Activated CD4-positive, alpha-beta T cell treated with anti-CD3 and anti-CD28 coated beads, Interleukin-2, amount 10 ng/mL, durations not matched to agents 24 days and 14 days (primary cell): ENCODE measurements around the gene GDF3. TPM values are rescaled to one million over a fixed set of nuclear protein-coding genes. Genes with fewer than 3 reads are reported as not detected.
"Not testable (repeated sequence)": the region's sequence is repeated elsewhere in the genome, so short reads cannot be mapped to it uniquely, and the experiment has no call there.

ENCODE experiments used
- DNase-seq: peaks from one replicate; pipeline ENCODE4 v3.0.0; 2022
- H3K27ac Mint-ChIP-seq: one replicate; pipeline ENCODE4 v1.8.0; 2022; ENCODE audit warnings: mild to moderate bottlenecking, mixed read lengths
- H3K27me3 Mint-ChIP-seq: one replicate; pipeline ENCODE4 v1.8.0; 2022; ENCODE audit warnings: mixed read lengths
- H3K36me3 Mint-ChIP-seq: one replicate; pipeline ENCODE4 v1.8.0; 2022; ENCODE audit warnings: low read depth, mild to moderate bottlenecking, mixed read lengths
- H3K4me1 Mint-ChIP-seq: one replicate; pipeline ENCODE4 v1.8.0; 2021; ENCODE audit warnings: mixed read lengths
- H3K4me3 Mint-ChIP-seq: one replicate; pipeline ENCODE4 v1.8.0; 2022; ENCODE audit warnings: mild to moderate bottlenecking, moderate library complexity, mixed read lengths
- H3K9me3 Mint-ChIP-seq: one replicate; pipeline ENCODE4 v1.8.0; 2021; ENCODE audit warnings: mixed read lengths
- intact Hi-C: fragments of 100-400 bp; cut with micrococcal nuclease; formaldehyde crosslinking; loops from one replicate; pipeline ENCODE4 v1.15.1; 2023
- total RNA-seq: library from RNA; stranded (reverse); gene quantifications from 2 replicates; pipeline ENCODE4 v1.2.3, GENCODE V29; 2022

GDF3 gene
- total RNA-seq, result not detected in 2 replicates

DNA sequence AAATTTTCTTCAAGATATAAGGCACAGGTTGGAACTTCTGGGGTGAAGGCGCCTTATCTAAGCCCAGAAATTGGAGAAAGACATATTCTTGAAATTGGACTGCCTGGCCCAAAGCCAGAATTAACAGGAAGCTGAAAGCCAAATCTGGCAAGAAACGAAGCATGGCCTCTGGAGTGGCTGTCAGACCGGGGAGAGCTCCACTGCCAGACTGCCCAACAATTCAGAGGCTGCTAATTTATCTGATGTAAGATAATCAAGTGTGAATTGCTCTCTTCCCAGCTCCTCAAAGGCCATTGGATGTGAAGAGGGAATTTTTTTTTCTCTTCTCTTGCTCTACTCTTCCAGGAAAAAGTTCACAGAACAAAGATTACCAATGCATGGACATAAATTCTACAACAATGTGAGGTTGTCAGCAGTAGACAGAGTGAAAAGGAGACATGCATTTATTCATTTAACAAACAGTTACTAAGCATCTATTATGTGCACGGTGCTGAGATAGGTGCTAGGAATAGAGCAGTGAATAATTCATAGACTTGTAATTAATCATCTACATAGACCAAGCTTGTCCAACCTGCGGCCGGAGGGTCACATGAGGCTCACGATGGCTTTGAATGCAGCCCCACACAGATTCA lies at the start of gene GDF3:
Gene GDF3 (minus strand): TSS at position 210 of the 632 bp plus-strand sequence. CDS start 47 bp downstream, at position 163.
- Mint-ChIP-seq H3K4me1 (no peaks in the 10 kb centered on the region), H3K27ac (no peak within 1 kb of the TSS), H3K4me3 (no peak within 1 kb of the TSS), H3K36me3 (no peaks in the 10 kb centered on the region), H3K9me3 (no peaks in the 10 kb centered on the region), H3K27me3 (peaks cover 18% of the 10 kb centered on the region)
- intact Hi-C loops, result no loop called here
- DNase-seq, result no peak

DNA sequence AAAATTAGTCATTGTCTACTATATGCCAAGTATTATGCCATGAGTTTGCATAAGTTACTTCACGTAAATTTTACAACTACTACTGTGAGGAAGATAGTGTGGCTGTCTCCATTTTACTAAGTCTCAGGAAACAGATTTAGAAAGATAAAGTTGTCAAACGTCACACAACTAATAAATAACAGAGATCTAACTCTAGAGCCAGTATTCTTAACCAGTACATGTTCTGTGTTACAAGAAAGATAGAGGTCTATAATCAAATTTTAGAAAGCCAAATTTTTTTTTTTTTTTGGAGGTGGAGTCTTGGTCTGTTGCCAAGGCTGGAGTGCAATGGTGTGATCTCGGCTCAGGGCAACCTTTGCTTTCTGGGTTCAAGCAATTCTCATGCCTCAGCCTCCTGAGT lies 37.4 kb upstream of the GDF3 start:
- no peaks in the 10 kb centered on the region for H3K9me3 Mint-ChIP-seq
- H3K27me3 Mint-ChIP-seq, result no peaks in the 10 kb centered on the region
- no peaks in the 10 kb centered on the region for H3K36me3 Mint-ChIP-seq
- intact Hi-C loops, result no loop called here
- H3K4me3 Mint-ChIP-seq, result no peak overlapping the region
- H3K27ac Mint-ChIP-seq, result no peak overlapping the region
- no peaks in the 10 kb centered on the region for H3K4me1 Mint-ChIP-seq
- DNase-seq, result no peak

DNA sequence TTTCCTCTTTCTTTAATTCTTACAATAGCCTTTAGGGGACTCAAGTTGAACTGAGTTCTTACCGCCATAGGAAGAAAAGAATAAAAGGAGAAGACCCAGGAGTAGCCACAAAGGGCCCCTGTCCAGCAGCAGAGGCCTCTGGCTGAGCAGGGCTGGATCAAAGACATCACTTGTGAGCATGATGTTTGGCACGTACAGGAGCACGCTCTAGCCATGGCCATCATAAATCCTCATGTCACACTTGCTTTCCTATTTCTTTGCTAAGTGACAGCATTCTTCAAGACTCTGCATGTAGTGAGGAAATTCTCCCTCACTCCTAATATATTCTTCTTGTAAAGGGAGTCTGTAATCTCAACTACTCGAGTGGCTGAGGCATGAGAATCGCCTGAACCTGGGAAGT lies 35.9 kb upstream of the GDF3 start:
- no peak for DNase-seq
- intact Hi-C loops, result no loop called here
- no peaks in the 10 kb centered on the region for H3K36me3 Mint-ChIP-seq
- no peak overlapping the region for H3K27ac Mint-ChIP-seq
- no peak overlapping the region for H3K4me3 Mint-ChIP-seq
- H3K4me1 Mint-ChIP-seq, result no peaks in the 10 kb centered on the region
- H3K27me3 Mint-ChIP-seq, result no peaks in the 10 kb centered on the region
- H3K9me3 Mint-ChIP-seq, result no peaks in the 10 kb centered on the region

DNA sequence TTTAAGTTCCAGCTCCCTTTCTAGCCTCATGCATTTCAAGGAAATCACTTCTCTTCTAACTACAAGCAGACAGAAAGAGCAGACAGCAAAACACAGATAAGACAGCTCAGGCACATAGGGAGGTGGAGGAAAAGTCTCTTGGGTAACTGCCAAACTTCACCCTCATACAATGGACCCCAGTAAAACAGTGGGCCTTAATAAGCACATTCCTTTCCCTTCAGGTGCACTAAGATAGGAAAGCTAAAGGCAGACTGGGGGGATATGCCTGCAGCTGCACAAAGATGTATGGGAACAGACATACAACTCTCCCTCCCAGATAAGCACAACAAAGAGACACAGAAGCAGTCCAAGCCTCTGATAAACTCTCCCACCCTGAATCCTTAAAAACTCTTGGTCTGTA lies 35.4 kb upstream of the GDF3 start:
- H3K27ac Mint-ChIP-seq, intact Hi-C loops, H3K27me3 Mint-ChIP-seq, H3K9me3 Mint-ChIP-seq, H3K4me3 Mint-ChIP-seq, H3K4me1 Mint-ChIP-seq, H3K36me3 Mint-ChIP-seq, DNase-seq: not testable (repeated sequence)

DNA sequence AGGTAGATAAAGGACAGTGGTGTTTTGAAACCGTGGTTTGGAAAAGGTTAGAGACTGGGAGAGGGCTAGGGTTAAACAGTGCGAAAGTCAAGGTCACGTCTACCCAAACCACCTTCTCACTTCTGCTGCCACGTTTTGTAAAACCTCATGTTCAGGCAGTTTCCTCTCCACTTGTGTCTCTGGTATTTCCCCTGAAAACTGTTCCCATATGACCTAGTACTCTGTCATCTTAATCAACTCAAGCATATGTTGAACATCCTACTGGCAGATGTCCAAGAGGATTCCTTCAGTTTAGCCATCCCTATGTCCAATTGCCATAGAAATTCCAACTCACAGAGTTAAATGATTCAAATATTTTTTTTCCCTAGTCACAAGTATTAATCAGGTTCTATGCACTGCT lies 34.2 kb upstream of the GDF3 start:
- Mint-ChIP-seq H3K4me3 (no peak overlapping the region), H3K27ac (no peak overlapping the region), H3K9me3 (no peaks in the 10 kb centered on the region), H3K36me3 (no peaks in the 10 kb centered on the region), H3K4me1 (no peaks in the 10 kb centered on the region), H3K27me3 (no peaks in the 10 kb centered on the region)
- intact Hi-C loops, result no loop called here
- DNase-seq, result no peak

DNA sequence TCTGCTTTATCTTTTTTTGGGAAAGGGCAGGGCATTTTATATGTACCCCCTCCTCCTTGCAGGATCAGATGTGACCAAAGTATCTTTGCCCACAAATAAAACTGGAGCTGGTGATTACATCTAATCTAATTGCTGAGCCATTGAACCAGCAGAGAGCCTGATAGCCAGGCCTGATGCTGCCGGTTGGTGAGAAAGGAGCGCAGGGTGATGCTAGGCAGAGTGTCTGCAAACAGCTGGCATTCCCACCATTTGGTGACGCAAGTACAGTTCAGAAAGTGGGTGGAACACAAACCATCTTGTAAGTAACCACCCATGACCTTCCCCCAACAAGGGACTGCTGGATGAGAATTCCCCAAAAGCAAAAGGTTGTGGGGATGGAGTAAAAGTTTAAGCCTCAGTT lies 28.4 kb upstream of the GDF3 start:
- H3K4me1 Mint-ChIP-seq, result no peaks in the 10 kb centered on the region

DNA sequence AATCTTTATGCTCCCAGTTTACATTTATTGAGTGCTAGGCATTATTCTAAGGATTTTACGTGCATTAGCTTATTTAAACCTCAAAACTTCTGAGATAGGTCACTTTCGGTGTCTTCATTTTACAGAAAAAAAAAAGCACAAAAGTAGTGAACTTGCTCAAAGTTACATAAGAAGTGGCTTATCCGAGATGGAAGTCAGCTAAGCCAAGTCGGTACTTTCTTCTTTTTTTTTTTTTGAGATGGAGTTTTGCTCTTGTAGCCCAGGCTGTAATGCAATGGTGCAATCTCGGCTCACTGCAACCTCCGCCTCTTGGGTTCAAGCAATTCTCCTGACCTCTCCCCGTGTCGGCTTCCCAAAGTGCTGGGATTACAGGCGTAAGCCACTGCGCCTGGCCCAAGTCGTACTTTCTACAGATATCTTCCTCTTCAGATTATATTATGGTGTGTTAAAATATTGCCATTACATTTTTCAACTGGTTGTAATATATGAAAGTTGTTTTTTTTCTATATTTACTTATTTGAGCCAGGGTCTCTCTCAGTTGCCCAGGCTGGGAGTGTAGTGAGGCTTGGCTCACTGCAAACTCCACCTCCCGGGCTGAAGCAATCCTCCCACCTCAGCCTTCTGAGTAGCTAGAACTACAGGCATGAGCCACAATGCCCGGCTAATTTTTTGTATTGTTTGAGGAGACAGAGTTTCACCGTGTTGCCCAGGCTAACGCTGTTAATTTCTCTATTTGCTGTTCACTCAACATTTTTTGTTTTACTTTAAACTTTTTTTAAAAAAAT lies 24.6 kb upstream of the GDF3 start:
- Mint-ChIP-seq H3K27ac (no peak overlapping the region), H3K9me3 (no peaks in the 10 kb centered on the region), H3K4me1 (no peaks in the 10 kb centered on the region), H3K4me3 (no peak overlapping the region), H3K27me3 (no peaks in the 10 kb centered on the region), H3K36me3 (no peaks in the 10 kb centered on the region)
- DNase-seq, result no peak
- intact Hi-C loops, result no loop called here

More for the DNA sequence above, 28.4 kb upstream of the GDF3 start:
- Mint-ChIP-seq H3K9me3 (no peaks in the 10 kb centered on the region), H3K27ac (no peak overlapping the region), H3K27me3 (no peaks in the 10 kb centered on the region), H3K4me3 (no peak overlapping the region), H3K36me3 (no peaks in the 10 kb centered on the region)
- no peak for DNase-seq
- intact Hi-C loops, result no loop called here

DNA sequence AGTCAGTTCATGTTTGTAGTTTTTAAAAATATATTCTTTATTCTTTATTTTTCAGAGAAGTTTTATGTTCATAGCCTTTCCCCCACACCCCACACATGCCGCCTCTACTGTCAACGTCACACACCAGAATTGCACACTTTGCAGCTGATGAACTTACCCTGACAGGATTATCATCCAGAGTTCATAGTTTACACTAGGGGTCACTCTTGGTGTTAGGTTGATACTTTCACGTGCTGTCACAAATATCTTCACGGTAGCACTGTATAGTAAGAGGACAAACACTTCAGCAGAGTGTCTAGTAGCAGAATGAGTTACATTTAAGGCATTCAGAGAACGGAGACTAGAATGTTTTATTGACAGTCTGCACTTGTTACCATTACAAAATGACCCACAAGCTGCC lies 20.8 kb upstream of the GDF3 start:
- DNase-seq, result no peak
- no peaks in the 10 kb centered on the region for H3K9me3 Mint-ChIP-seq
- no peak overlapping the region for H3K27ac Mint-ChIP-seq
- H3K4me3 Mint-ChIP-seq, result no peak overlapping the region
- no peaks in the 10 kb centered on the region for H3K27me3 Mint-ChIP-seq
- no peaks in the 10 kb centered on the region for H3K4me1 Mint-ChIP-seq
- intact Hi-C loops, result no loop called here
- no peaks in the 10 kb centered on the region for H3K36me3 Mint-ChIP-seq

DNA sequence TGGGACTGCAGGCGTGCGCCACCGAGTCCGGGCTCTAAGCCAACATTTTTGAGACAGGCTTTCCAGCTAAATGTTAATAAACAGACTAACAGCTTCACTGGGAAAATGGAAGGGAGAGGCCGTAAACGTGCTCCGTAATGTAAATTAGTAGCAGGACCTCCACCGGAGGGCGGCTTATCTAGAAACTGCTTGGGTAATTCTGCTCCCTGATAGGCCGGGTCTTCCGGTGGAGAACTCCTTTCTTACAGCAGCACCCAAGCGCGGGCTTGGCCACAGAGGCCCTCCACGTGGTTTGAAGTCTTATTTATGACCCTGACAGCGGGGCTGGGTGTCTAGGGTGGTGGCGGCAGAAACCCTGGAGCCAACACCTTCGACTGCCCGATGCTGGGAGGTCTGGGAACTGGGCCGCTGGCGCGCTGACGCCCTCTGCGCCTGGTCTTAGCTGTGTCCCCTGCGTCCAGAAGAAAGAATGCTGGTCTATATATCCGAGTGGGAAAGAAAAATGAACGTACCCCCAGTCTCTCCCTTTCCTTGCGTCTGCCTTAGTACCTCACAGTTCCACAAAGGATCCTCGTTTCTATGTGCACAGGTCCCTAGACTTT lies 17.4 kb upstream of the GDF3 start:
- Mint-ChIP-seq H3K4me1 (no peaks in the 10 kb centered on the region), H3K9me3 (no peaks in the 10 kb centered on the region), H3K36me3 (no peaks in the 10 kb centered on the region), H3K27me3 (no peaks in the 10 kb centered on the region), H3K4me3 (no peak overlapping the region), H3K27ac (no peak overlapping the region)
- no peak for DNase-seq
- intact Hi-C loops, result no loop called here

DNA sequence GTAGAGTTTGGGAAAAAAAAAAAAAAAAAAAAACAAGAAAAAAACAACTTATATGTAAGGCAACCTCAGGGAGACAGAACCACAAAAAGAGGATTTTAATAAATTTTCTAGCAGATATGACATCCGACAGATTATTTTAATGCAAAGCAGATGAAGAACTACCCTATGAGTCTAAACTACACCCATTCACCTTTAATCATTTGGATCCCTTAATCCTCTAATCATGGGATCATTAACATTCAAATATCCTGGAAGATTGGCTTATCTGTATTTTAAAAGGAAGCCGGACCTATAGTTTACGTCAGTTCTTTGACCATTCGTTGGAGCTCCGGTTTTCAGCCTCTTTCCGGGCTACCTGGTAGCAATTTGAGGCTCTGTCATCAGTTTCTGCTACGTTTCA lies 15.6 kb upstream of the GDF3 start, which contains the start of gene DPPA3:
Gene DPPA3 (plus strand): TSS at position 301 of the 400 bp plus-strand sequence. CDS start 138 bp downstream, outside the sequence.
- H3K27me3 Mint-ChIP-seq, result no peaks in the 10 kb centered on the region
- intact Hi-C loops, result no loop called here
- no peaks in the 10 kb centered on the region for H3K36me3 Mint-ChIP-seq
- DNase-seq, result no peak
- no peaks in the 10 kb centered on the region for H3K9me3 Mint-ChIP-seq
- H3K4me1 Mint-ChIP-seq, result no peaks in the 10 kb centered on the region
- H3K27ac Mint-ChIP-seq, result no peak within 1 kb of the TSS
- no peak within 1 kb of the TSS for H3K4me3 Mint-ChIP-seq

DNA sequence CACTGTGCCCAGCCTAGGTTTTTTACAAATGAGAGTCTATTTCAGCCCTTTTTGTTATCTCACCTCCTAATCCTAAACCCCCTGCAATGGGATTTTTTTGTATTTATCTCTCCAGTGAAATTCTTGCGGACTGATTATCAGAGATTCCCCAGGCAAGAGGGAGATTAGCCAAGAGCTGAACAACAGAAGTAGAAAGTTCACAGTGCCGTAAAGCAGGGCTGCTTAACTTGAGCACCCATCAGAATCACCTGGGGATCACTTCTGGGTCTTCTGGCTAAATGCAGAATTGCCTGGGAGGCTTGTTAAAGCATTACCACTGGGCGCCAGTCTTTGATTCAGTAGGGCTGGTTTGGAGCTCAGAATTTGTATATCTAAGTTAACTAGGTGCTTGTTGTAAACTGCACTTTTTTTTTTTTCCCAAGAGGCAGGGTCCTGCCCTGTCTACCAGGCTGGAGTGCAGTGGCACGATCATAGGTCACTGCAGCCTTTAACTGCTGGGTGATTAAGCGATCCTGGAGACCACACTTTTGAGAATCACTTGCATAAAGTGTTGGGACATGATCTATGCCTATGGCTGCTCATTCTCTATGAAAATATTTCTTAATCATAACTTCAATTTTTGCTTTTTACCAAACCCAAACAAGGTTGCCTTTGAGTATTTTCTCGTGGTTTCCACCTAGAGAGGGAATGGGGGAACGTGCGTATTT lies 14.5 kb upstream of the GDF3 start:
- H3K27ac Mint-ChIP-seq, result no peak overlapping the region
- H3K4me1 Mint-ChIP-seq, result no peaks in the 10 kb centered on the region
- intact Hi-C loops, result no loop called here
- H3K27me3 Mint-ChIP-seq, result no peaks in the 10 kb centered on the region
- H3K36me3 Mint-ChIP-seq, result no peaks in the 10 kb centered on the region
- H3K9me3 Mint-ChIP-seq, result no peaks in the 10 kb centered on the region
- no peak for DNase-seq
- H3K4me3 Mint-ChIP-seq, result no peak overlapping the region

DNA sequence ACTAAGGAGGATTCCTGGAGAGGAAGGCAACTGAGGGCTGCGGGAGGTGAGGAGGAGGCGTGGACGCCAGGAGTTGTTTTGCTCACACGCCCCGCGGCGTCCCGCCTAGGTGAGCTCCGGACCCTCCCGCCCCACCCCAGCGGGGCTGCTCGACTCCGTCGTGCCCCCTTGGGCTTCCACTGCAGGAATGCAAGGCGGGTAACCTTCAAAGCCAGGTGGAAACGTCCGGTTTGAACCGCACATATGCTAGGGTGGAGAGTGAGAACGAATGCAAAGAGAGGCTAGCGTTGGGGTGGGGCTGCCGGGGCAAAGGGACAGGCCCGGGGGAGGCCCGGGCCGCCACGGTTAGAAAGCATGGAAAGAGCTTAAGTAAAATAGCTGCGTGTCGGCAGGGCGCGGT lies 10.3 kb upstream of the GDF3 start:
- H3K27ac Mint-ChIP-seq, result no peak overlapping the region
- no peaks in the 10 kb centered on the region for H3K4me1 Mint-ChIP-seq
- H3K27me3 Mint-ChIP-seq, result no peaks in the 10 kb centered on the region
- no peak overlapping the region for H3K4me3 Mint-ChIP-seq
- intact Hi-C loops, result no loop called here
- no peaks in the 10 kb centered on the region for H3K36me3 Mint-ChIP-seq
- no peaks in the 10 kb centered on the region for H3K9me3 Mint-ChIP-seq
- DNase-seq, result no peak

DNA sequence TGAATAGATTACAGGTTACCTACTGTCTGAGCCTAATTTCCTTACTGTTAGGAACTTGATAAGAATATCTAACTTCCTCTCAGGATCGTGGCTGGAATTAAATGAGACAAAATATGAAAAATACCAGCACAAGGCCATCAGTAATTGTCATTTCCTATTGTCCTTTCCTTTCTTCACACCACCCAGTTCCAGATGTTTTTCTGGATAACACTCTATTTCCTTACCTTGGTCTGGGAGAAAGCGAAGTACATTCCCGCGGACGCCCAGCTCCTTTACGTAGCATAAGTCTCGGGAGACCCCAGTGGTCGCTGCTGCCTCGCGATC lies 376 bp downstream of the GDF3 start:
- Mint-ChIP-seq H3K4me3 (no peak overlapping the region), H3K27me3 (peaks cover 18% of the 10 kb centered on the region), H3K9me3 (no peaks in the 10 kb centered on the region), H3K27ac (no peak overlapping the region), H3K4me1 (no peaks in the 10 kb centered on the region), H3K36me3 (no peaks in the 10 kb centered on the region)
- no peak for DNase-seq
- intact Hi-C loops, result no loop called here
